HG03460 (cell line): Measurements from ENCODE around the gene MYO5A.
"Not testable (repeated sequence)": the region's sequence is repeated elsewhere in the genome, so short reads cannot be mapped to it uniquely, and the experiment has no call there.

ENCODE experiments used
- ATAC-seq: cut with Tn5 transposase; IDR thresholded peaks from one replicate; pipeline ENCODE4 v1.9.1; 2021; ENCODE audit not compliant: unreplicated experiment

MYO5A gene

GRCh38 chr15:52546031-52546751 is 17.5 kb upstream of the MYO5A start:
- ATAC-seq, result no peak

- no peak for ATAC-seq
Measured at GRCh38 chr15:52540374-52541012, 11.8 kb upstream of the MYO5A start.

GRCh38 chr15:52537459-52537858 is 8.8 kb upstream of the MYO5A start:
- ATAC-seq, result no peak

GRCh38 chr15:52532427-52532826 is 3.7 kb upstream of the MYO5A start:
- no peak for ATAC-seq

GRCh38 chr15:52529940-52530339 is 1.3 kb upstream of the MYO5A start:
- ATAC-seq, result no peak

GRCh38 chr15:52529341-52529924 is 753 bp upstream of the MYO5A start:
- ATAC-seq, result peak; percentile 2

- ATAC-seq, result no peak
Measured at GRCh38 chr15:52527911-52528563, 643 bp downstream of the MYO5A start.

GRCh38 chr15:52527196-52527910 is 1.3 kb downstream of the MYO5A start:
- no peak for ATAC-seq

GRCh38 chr15:52524223-52525136 is 4.2 kb downstream of the MYO5A start:
- ATAC-seq, result no peak

GRCh38 chr15:52523647-52524046 is 5.0 kb downstream of the MYO5A start:
- no peak for ATAC-seq

GRCh38 chr15:52523192-52523591 is 5.5 kb downstream of the MYO5A start:
- no peak for ATAC-seq

GRCh38 chr15:52521682-52522081 is 7.0 kb downstream of the MYO5A start:
- ATAC-seq, result no peak

GRCh38 chr15:52520421-52520820 is 8.3 kb downstream of the MYO5A start:
- no peak for ATAC-seq

- no peak for ATAC-seq
Measured at GRCh38 chr15:52518487-52519371, 10.0 kb downstream of the MYO5A start.

GRCh38 chr15:52517014-52517413 is 11.7 kb downstream of the MYO5A start:
- no peak for ATAC-seq

- no peak for ATAC-seq
Measured at GRCh38 chr15:52515343-52515742, 13.3 kb downstream of the MYO5A start.

GRCh38 chr15:52514482-52514881 is 14.2 kb downstream of the MYO5A start:
- ATAC-seq, result no peak

GRCh38 chr15:52512869-52513268 is 15.8 kb downstream of the MYO5A start:
- not testable (repeated sequence) for ATAC-seq

GRCh38 chr15:52511084-52511483 is 17.6 kb downstream of the MYO5A start:
- ATAC-seq, result no peak
